GM12801 (cell line): ENCODE measurements around the gene IFNA14.
"Not testable (repeated sequence)": the region's sequence is repeated elsewhere in the genome, so short reads cannot be mapped to it uniquely, and the experiment has no call there.

Source experiments
- CTCF ChIP-seq: IDR thresholded peaks from one replicate; pipeline ENCODE4 v1.5.1; 2011; ENCODE audit warnings: control low read depth; ENCODE audit not compliant: insufficient read length; ENCODE audit errors: extremely low read depth

IFNA14 gene

GRCh38 chr9:21202105-21202504, 37.7 kb downstream of the IFNA14 start, which contains the start of gene IFNA7:
Gene IFNA7 (minus strand): TSS chr9:21202205. CDS start chr9:21202165, 40 bp downstream.
- not testable (repeated sequence) for TF ChIP-seq CTCF
